ENCODE results near the gene MANSC4. TPM values are rescaled to one million over a fixed set of nuclear protein-coding genes. Genes with fewer than 3 reads are reported as not detected.
"Not testable (repeated sequence)": the region's sequence is repeated elsewhere in the genome, so short reads cannot be mapped to it uniquely, and the experiment has no call there.

Gene MANSC4
- total RNA-seq, 4 donors from 2014 or later: not detected

- H3K27ac ChIP-seq: peak overlapping the region in 2 of 4 donors; percentile 28 to 68
- TF ChIP-seq CTCF (IDR thresholded peaks at IDR 0.05) (no peak), POLR2A (IDR thresholded peaks at IDR 0.05) (no peak)
These were observed 28.5 kb downstream of the MANSC4 start for GRCh38 chr12:27751386-27752047.

GRCh38 chr12:27747111-27747820 is 32.8 kb downstream of the MANSC4 start:
- peaks cover 0 to 19% (median 0%) of the 10 kb centered on the region in 3 donors for H3K36me3 ChIP-seq
- H3K4me1 ChIP-seq: no peaks in the 10 kb centered on the region
- no peak overlapping the region for H3K4me3 ChIP-seq
- no peaks in the 10 kb centered on the region for H3K27me3 ChIP-seq
- DNase-seq: no peak
- no peaks in the 10 kb centered on the region for H3K9me3 ChIP-seq
- TF ChIP-seq POLR2A (IDR thresholded peaks at IDR 0.05) (no peak), CTCF (IDR thresholded peaks at IDR 0.05) (no peak)
- H3K27ac ChIP-seq: peak overlapping the region in 3 of 4 donors; percentile 38 to 90 (median 80)

More at GRCh38 chr12:27751386-27752047, 28.5 kb downstream of the MANSC4 start:
- H3K9me3 ChIP-seq: no peaks in the 10 kb centered on the region
- H3K36me3 ChIP-seq: peaks cover 0 to 10% (median 0%) of the 10 kb centered on the region in 3 donors
- no peaks in the 10 kb centered on the region for H3K4me1 ChIP-seq
- no peak overlapping the region for H3K4me3 ChIP-seq
- DNase-seq: peak in 2 of 3 donors; percentile 83 to 90
- no peaks in the 10 kb centered on the region for H3K27me3 ChIP-seq

GRCh38 chr12:27745734-27746133 is 34.3 kb downstream of the MANSC4 start:
- H3K4me1 ChIP-seq: not testable (repeated sequence)

GRCh38 chr12:27743601-27744000 is 36.4 kb downstream of the MANSC4 start:
- TF ChIP-seq POLR2A (IDR thresholded peaks at IDR 0.05) (no peak), CTCF (IDR thresholded peaks at IDR 0.05) (no peak)
- H3K27me3 ChIP-seq: no peaks in the 10 kb centered on the region
- no peak for DNase-seq
- H3K4me1 ChIP-seq: no peaks in the 10 kb centered on the region
- H3K4me3 ChIP-seq: no peak overlapping the region
- H3K9me3 ChIP-seq: no peaks in the 10 kb centered on the region
- peaks cover 0 to 27% (median 0%) of the 10 kb centered on the region in 3 donors for H3K36me3 ChIP-seq
- no peak overlapping the region for H3K27ac ChIP-seq

More at GRCh38 chr12:27745734-27746133, 34.3 kb downstream of the MANSC4 start:
- not testable (repeated sequence) for H3K27ac ChIP-seq, DNase-seq, H3K4me3 ChIP-seq, H3K9me3 ChIP-seq, H3K27me3 ChIP-seq
- peaks cover 0 to 25% (median 0%) of the 10 kb centered on the region in 3 donors for H3K36me3 ChIP-seq

- not testable (repeated sequence) for H3K4me1 ChIP-seq, H3K9me3 ChIP-seq, H3K27me3 ChIP-seq, H3K27ac ChIP-seq, DNase-seq, H3K4me3 ChIP-seq
- peaks cover 0 to 48% (median 0%) of the 10 kb centered on the region in 3 donors for H3K36me3 ChIP-seq
These were observed 45.7 kb downstream of the MANSC4 start for GRCh38 chr12:27734321-27734720.

GRCh38 chr12:27733791-27734190 is 46.2 kb downstream of the MANSC4 start:
- H3K4me3 ChIP-seq: no peak overlapping the region
- DNase-seq: no peak
- H3K9me3 ChIP-seq: no peaks in the 10 kb centered on the region
- H3K27ac ChIP-seq: no peak overlapping the region
- peaks cover 0 to 50% (median 0%) of the 10 kb centered on the region in 3 donors for H3K36me3 ChIP-seq
- H3K4me1 ChIP-seq: no peaks in the 10 kb centered on the region
- H3K27me3 ChIP-seq: no peaks in the 10 kb centered on the region
- TF ChIP-seq CTCF (IDR thresholded peaks at IDR 0.05) (no peak), POLR2A (IDR thresholded peaks at IDR 0.05) (no peak)
